IPS-NIHi7 (cell line): Measurements from ENCODE around the gene GARIN5B.

Experiments
- DNase-seq: peaks from one replicate; pipeline ENCODE4 v3.0.0; 2012; ENCODE audit warnings: mixed read lengths; ENCODE audit errors: extremely low spot score

The GARIN5B gene

DNA sequence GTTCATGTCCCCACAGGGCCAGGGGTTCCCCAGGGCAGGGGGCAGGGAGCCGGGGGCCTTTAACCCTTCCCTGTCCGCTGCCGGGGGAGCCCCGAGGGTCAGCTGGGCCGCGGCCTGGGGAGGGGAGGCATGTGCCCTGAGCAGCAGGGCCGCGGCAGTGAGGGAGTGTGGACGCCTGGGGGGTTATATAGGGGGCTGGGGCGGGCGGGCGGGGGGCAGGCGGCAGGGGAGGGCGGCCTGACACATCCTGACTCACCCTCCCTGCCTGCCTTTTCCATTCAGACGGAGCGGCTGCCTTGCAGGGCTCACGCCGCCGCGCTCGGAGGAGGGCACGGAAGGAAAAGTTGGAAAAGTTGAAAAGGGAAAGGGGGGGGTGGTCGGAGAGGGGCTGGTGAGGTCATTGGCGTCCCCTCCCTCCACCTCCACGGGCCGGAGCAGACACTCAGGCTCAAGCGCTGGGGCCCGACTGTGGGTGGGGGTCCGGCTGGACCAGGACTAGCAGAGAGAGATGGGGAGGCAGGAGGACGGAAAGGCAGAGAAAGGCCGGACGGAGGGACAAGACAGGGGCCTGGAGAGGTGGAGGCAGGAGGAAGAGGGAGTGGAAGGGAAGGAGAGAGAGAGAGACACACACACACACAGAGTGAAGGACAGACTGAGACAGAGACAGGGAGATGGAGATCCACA is 7.4 kb upstream of the GARIN5B start, which contains the start of gene IL11:
IL11 (minus strand) TSS at position 159 of the 684 bp plus-strand sequence; CDS start at position 6, 153 bp downstream.
- DNase-seq, result no peak

DNA sequence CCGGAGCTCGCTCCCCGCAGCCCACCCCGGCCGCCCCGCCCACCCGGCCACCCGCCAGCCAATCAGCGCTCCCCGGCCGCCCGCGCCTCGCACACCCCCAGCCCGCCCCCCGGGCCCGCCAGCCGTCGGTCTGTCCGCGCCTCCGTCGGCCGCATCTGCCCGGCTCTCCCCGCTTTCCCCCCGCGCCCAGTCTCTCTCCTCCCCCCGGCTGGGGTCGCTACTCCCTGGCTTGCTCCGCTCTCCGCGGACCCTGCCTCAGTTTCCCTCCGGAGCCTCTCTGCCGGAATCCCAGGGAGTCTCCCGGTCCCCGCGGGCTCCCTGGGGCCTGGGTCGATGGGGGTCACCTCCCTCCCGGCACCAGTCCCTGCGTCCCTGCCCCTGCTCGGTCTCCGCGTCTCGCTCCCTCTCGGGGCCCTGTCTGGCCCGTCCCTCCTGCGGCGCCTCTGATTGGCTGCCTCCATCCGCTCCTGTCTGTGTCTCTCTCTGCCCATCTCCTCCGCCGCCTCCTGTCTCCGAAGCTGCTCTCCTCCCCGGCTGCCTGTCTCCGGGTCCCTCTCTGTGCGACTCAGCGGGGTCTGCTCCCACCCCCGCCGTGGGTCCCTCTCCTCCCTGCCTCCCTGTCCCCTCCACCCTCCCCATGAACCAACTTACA is 6.7 kb upstream of the GARIN5B start:
- peak; percentile 86 for DNase-seq

DNA sequence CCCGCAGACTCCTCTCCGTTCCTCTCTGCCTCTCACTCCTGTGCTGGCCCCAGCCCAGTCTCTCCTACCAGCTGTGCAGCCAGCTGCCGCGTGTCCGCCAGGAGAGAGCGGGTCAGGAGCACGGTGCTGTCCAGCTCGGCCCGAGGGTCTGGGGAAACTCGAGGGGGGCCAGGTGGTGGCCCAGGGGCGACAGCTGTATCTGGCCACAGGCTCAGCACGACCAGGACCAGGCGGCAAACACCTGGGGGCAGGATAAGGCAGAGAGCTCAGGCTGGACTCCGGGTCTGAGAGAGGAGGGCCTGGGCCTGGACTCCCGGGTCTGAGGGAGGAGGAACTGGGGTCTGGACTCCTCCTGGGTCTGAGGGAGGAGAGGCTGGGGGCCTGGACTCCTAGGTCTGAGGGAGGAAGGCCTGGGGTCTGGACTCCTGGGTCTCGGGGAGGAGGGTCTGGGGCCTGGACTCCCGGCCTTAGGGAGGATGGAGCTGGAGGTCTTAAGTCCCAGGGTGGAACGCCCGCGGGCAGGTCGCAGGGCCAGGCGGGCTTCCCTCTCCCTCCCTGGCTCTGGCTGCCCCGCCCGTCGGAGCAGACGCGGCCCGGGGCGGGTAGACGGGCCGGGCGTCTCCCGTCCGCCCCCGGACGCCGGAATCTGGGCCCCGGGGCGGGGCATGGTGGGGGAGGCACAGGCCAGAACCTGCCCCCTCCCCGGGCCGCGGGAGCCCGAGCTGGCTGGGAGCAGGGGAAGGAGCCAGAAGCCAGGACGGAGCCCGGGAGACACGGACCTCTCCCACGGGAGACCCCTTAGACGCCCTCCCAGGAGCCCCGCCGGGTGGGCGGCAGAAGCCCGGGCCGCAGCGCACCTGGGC is 5.9 kb upstream of the GARIN5B start:
- DNase-seq, result peak; percentile 70

DNA sequence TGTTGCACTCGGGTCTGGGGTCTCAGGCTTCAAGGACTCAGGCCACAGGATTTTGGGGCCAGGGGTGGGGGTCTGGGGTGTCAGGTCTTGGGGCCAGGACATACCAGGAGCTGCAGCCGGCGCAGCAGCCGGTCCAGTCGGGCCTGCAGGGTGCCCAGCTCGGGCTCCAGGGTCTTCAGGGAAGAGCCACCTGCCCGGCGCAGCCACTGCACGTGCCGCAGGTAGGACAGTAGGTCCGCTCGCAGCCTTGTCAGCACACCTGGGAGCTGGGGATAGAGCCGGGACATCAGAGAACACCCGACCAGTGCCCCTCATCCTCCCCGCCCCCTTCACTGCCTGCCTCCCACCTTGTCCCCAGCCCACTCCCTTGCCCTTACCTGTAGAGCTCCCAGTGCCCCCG is 5.0 kb upstream of the GARIN5B start:
- DNase-seq, result no peak

DNA sequence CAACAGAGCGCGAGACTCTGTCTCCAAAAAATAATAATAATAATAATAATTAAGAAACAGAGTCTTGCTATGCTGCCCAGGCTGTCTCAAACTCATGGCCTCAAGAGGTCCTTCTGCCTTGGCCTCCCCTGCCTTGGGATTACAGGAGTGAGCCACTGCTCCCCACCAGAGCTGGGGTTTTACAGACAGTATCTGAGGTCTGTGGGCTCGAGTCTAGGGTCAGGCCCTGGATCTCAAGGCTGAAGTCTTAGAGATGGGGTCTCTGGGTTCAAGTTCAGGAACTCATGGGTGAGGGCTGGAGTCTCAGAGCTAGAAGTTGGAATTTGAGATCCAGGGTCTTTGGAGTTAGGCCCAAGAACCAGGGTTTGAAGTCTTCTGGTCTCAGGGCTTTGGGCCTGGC is 3.7 kb upstream of the GARIN5B start:
- DNase-seq, result no peak

DNA sequence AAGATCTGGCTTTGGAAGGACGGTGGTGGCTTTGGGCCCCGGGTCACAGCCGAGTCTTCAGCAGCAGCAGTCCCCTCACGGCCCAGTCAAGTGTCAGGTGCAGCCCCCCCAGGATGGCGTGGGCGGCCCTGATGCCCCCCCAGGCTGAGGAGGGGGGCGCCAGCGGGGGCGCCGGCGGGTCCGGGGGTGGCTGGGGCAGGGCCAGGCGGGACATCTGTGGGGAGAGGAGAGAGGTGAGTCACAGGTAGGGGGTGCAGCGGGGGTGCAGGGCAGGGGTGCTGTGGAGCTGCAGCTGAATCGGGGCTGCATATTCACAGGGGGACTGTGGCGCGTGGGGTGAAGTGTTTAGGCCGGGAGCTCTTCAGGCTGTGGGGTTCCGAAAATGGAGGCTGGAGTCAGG is 2.9 kb upstream of the GARIN5B start:
- DNase-seq, result no peak

DNA sequence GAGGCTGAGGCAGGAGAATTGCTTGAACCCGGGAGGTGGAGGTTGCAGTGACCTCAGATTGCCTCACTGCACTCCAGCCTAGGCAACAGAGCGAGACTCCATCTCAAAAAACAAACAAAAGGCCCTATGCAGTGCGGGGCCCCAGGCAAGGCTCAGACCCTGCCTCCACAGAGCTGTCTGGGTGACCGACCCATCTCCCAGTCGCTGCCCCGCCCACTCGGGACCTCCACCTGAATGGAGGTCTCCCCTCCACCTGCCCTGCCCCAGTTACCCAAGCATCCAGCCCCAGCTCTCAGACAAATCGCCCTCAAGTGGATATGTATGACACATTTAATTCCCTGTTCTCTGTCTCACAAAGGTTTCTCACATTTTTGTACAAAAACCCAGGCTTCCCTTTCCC is 2.2 kb upstream of the GARIN5B start:
- no peak for DNase-seq

DNA sequence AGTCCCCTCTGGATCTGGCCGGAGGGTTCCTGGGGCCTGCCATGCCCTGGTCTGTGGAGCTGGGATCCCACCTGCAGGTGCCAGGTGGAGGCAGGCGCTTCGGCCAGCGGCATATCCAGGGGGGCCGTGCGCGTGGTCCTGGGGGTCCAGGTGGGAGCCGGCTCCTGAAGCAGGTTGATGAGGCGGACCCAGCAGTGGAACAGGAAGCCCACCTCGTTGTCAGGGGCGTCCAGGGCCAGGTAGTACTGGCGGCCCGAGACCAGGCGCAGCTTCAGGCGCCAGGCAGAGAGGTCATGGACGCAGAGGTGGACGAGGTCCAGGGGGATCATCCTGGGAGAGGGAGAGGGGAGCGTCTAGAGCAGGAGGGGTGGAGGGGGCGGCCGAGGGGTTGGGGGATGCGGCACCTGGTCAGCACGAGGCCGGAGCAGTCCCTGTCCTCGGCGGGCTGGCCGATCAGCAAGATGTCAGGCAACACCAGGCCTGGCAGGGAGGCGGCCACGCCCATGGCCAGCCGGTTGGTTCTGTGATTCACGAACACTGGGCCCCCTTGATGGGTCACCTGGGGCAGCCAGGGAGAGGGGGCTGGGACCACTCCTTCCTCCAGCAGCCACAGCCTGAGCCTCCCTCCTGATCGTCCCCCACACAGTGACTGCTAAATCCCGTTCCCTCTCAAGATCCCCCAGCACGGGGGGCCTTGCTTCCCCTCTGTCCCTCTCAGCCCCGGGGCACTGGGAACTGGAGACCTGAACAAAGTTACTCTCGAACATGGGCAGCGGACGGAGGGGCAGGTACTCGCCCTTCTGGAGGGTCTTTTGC is 678 bp downstream of the GARIN5B start:
- DNase-seq, result no peak

DNA sequence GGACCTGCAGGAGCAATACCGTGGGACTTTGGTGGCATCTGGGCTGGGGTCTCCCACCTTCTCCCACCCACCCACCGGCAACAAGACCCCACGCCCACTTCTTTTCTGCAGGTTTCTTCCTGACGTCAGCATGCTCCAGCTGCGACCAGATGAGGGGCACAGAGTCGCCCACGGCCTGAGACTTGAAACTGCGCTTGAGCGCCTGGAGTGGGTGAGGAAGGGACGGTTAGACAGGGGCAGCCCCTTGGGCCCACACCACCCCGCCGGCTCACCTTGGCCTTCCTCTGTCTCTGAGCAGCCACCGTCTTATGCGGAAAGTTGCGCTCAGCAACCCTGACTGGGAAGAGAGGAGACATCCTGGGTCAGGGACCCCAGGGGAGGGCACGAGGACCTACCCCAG is 2.2 kb downstream of the GARIN5B start:
- no peak for DNase-seq

DNA sequence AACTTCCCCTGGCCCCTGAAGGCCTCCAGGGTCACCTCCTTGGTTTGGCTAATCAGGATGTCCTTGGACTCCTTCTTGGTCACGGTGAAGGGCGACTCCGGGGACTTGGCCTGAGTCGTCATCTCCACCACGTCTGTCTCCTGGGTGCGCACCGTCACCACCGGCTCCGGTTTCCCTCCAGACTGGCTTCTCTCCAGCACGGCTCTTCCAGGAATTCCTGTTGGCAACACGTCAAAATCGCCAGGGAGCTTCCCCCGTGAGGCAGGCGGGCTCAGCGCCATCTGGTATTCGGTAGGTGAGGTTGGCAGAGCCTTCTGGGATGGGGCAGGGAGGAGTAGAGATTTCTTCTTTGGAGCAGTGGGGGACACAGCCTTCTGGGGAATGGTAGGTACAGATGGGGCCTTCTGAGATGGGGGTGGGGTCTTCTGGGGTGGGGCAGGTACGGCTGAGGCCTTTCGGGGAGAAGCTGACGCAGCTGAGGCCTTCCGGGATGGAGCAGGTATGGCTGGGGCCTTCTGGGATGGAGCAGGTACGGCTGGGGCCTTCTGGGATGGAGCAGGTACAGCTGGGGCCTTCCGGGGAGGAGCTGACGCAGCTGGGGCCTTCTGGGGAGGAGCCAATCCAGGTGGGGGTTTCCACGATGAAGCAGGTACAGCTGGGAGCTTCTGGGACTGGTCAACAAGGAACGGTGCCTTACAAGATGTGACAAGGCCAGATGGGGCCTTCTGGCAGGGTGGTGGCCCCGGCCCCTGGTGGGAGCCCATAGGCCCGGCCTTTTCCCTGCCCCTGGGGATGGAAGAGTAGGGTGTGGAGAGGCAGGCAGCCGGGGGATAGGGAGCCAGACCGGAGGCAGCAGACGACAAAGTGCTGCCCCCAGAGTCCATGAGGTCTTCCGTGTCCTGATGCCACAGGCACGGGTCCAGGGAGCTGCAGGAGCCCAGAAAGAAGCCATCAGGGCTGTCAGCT is 3.8 kb downstream of the GARIN5B start:
- no peak for DNase-seq

DNA sequence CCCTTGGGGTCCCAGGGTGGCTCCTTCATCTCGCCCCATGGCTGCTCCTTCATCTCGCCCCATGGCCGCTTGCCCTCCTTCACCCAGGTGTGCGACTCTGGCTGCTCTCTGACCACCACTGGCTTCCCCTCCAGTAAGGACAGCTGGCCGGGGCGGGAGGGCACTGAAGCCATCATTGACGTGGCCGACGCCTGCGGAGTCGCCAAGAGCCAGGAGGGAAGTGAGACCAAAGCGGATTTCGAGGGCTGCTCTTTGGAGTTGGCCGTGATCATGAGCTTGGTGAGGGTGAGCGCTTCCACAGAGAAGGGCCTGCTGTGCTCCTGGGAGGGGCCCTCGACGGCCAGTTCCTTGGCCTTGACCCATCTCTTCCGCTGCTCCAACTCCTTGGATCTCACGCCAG is 4.6 kb downstream of the GARIN5B start:
- DNase-seq, result no peak

DNA sequence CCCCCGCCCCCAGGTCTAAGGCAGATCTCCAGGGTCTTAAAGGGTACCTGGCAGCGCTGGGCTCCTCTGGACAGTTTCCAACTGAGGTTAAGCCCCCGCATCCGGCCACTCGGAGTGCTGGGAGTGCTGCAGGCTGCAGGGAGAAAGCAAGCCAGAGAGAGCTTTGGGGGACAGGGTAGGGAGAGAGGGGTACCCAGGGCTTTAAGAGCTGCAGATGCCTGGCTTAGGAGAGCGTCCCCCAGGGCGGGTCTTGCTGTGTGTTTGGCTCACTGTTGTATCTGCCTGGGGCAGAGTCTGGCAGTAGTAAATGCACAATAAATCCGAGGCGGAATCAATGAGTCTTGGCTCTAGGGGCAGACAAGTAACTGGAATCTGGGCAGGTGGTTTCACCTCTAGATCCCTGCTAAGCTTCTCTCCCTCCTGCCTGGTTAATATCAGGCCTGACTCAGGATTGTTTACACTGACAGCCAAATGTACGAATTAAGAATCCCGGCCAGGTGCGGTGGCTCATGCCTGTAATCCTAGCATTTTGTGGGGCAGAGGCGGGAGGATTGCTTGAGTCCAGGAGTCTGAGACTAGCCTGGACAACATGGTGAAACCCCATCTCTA is 7.7 kb downstream of the GARIN5B start:
- no peak for DNase-seq

DNA sequence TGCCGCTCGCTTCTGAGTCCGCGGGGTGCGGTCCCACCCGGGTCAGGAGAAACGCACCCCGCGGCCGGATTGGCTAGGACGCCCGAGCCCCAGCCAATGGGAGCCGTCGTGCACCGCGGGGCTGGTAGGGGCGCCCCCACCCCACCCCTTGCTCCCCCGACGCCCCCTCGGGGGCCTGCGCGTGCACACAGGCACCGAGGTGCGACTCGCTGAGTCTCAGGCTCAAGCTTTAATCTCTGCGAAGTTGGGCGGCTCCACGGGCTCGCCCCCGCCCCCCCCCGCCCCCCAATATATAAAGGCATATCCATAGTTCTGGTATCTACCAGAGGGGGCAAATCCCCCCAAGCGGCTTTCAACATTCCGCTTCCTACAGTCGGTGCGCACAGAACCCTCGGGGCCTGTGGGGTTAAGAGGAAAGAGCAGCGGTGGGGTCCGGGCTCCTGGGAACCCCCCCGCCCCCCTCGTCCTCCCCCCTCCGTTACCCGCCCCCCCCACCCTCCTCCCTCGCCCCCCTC is 8.3 kb downstream of the GARIN5B start, which contains the start of gene COX6B2:
COX6B2 (minus strand) TSS at position 22 of the 515 bp plus-strand sequence. CDS start 198 bp downstream, outside the sequence.
- no peak for DNase-seq

DNA sequence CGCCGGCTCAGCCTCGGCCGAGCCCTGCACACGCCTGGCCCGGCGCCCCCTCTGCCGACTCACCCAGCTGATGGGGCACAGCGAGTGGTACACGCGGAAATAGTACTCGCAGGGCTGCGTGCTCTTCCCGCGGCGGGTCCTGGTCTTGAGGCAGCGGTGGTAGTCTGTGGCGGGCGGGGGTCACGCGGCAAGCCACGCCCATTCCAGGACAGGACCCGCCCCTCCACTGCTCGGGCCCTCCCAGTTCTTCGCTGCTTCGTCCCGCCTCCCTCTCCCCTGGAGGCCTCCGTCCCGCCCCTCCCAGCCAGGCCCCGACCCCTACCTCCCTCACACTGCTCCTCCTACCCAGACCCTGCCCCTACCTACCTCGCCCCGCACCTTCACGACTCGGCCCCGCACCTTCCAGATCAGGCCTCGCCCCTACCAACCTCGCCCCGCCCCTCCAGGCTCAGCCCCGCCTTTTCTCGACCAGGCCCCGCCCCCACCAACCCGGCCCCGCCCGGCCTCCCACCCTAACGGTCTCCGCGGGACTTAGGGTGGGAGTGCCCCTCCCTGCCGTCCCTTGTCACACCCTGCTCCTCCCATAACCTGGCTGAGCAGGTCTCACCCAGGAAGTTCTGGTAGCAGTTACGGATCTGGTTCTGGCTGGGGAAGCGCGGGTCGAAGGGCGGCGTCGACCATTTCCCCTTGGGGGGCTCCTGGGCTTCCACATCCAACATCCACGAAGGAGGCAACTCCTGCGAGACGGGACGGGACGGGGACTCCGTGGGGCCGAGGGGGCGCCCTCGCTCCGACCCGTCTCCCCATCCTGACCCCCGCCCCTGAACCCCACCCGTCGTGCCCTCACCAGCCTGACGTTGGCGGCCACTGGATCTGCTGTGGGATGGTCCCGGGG is 9.0 kb downstream of the GARIN5B start:
- peak; percentile 91 for DNase-seq

DNA sequence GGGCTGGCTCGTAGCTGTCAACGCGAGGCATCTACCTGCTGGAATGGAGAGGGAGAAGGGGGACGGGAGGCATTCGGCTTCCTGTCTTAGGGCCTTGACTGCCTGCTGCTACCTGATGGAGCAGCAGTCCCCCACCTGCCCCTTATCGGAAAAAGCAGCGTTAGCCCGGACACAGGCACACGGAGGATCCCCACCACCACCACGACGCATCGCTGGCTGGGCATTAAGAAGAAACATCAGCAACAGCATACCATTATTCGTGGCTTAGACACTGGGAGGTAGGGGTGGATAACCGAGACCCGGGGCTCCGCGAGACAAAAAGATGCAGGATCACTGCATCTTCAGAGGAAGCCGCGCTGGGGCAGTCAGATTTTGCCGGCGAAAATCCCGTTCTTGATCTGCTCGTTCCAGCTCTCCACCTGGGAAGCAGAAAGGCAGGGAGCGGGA is 9.7 kb downstream of the GARIN5B start:
- DNase-seq, result no peak

DNA sequence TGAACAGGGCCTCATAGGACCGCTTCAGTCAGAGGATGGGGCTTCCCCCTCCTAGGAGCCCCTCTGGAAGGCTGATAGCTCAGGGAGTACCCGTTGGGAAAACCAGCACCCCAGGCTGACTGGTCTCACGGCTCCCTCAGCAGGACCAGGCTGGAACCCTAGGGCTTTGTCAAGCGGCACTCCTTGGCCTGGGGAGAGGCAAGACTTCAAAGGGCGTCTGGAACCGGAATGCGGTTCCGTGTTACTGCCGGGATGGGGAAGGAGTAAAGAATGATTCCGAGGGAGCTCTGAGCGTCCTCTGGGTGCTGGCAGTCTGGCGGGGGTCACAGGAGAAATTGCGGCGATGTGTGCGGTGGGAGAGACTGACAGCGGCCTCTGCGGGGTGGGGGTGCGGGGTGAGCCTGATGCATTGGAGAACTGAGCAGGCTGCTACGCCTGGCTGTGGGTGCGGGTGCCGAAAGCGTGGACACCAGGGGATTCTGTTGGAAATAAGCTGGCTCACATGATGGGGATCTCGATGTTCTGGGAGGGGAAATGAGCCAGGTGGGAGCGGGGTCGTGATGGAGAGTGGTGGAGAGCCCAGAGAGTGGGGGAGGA is 10.4 kb downstream of the GARIN5B start:
- no peak for DNase-seq

DNA sequence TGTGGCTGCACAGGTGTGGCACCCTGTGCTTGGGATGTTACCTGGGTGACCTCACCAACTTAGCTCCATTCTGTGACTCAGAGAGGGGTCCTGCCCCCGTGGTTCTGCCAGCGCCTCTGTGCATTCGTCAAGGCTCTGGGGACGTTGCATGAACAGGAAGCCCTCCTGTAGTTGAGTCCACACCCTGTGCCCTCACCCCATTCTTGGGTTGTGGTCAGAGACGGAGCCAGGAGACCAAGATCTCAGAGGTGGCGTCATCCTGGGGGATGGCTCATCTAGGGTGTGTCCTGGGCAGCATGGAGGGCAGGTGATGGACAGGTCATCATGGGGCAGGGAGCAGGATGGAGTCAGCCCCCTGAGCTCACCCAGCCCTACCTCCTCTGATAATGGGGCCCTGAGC is 11.0 kb downstream of the GARIN5B start:
- no peak for DNase-seq

DNA sequence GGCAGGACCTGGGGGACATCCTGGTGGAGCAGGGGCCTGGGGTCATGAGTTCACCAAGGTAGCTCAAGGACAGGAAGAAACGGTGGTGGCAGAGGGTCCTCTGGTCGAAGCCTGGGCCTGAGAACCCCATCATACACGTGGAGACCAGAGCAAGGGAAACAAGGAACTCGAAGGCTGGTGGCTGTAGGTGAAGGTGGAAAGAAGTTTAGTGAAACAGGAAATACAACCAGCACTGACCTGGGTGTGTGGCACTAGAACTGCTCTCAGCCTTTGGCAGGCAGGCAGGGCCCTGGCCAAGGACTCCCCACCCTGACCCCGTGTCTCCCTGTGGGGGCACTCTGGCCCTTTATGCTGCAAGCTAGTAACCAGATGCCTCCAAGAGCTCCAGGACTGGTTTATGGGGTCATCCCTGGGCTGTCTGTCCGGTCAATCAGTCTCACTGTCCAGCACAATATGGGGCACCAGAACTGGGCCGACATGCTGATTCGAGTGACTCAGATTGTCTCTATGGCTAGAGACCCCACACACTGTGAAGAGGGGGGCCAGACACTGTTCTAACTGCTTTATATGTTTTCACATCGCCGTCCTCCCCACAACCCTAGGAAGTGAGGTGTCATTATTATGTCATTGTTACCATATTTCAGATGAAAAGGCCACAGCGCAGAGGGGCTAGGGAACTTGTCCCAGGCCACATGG is 12.3 kb downstream of the GARIN5B start:
- no peak for DNase-seq
